Measurements from ENCODE around the gene ZNF514. TPM values are rescaled to one million over a fixed set of nuclear protein-coding genes. Genes with fewer than 3 reads are reported as not detected.

The ZNF514 gene
- total and polyA plus RNA-seq, 10 of the 15 experiments (the other 5 are each of a cell fraction or from before 2014, with no cell fraction given), result 5.1 to 8.7 (median 6.6) TPM

- TF ChIP-seq, protein P1, sequence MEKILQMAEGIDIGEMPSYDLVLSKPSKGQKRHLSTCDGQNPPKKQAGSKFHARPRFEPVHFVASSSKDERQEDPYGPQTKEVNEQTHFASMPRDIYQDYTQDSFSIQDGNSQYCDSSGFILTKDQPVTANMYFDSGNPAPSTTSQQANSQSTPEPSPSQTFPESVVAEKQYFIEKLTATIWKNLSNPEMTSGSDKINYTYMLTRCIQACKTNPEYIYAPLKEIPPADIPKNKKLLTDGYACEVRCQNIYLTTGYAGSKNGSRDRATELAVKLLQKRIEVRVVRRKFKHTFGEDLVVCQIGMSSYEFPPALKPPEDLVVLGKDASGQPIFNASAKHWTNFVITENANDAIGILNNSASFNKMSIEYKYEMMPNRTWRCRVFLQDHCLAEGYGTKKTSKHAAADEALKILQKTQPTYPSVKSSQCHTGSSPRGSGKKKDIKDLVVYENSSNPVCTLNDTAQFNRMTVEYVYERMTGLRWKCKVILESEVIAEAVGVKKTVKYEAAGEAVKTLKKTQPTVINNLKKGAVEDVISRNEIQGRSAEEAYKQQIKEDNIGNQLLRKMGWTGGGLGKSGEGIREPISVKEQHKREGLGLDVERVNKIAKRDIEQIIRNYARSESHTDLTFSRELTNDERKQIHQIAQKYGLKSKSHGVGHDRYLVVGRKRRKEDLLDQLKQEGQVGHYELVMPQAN (conservative IDR thresholded peaks at IDR 0.05), result no peak
- TF ChIP-seq RAD21 (IDR thresholded peaks at IDR 0.05; ENCODE audit: insufficient read depth, low read depth, low read length) (no peak), RELA (IDR thresholded peaks at IDR 0.05; ENCODE audit: borderline replicate concordance, partially characterized antibody) (no peak), NFIC (IDR thresholded peaks at IDR 0.05; ENCODE audit: low read depth, low read length) (no peak), HDAC2 (IDR thresholded peaks at IDR 0.05) (no peak), BMI1 (IDR thresholded peaks at IDR 0.05; ENCODE audit: borderline replicate concordance) (no peak), ZNF274 (IDR thresholded peaks at IDR 0.05; ENCODE audit: insufficient read depth, insufficient read length) (no peak)
Observed at GRCh38 chr2:95179451-95179850, 19.8 kb upstream of the ZNF514 start (continued).

DNA sequence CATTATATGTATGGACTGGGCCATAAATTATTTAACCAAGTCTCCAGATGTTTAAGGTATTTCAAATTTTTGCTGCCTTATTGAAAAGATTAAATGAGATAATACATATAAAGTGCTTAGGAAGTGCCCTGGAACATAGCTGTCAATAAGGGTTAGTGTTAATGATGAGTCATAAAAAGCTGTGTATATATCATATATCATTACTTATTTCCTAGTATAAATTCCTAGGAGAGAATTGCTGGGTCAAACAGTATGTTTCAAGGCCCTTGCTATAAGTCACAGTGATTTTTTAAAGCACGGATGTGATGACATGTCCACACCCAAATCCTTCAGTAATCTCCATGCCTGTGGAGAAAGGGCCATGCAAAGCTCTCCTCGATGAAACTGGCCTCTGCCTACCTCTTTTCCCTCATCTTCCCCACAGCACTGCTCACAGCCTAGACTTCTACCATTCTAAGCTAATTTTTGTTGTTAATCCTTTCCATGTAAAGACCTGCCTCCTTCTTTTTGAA lies 14.4 kb upstream of the ZNF514 start:
- ATAC-seq (no peak), FAIRE-seq (no peak), DNase-seq (ENCODE audit: low read depth, low spot score) (no peak)
- H3K4me3 ChIP-seq, result no peak overlapping the region
- BruUV-seq (replicated peaks), result no TSS peak
- H3K36me3 ChIP-seq (ENCODE audit: control insufficient read depth in 2 of 2, insufficient read depth in 2 of 2, low read length in 1 of 2), result peaks cover 0 to 6% of the 10 kb centered on the region in 2 experiments; a peak in 2 of 4 replicates
- CTCF ChIA-PET, result interaction anchor here (1.2 kb wide), 1 partner anchor 19 kb away, joined by 3 read pairs; no protein-coding TSS in a partner anchor
- no peaks in the 10 kb centered on the region for H3K9me3 ChIP-seq (replicated peaks; ENCODE audit: control insufficient read depth, insufficient read depth, low read length)
- POLR2A ChIA-PET, result interaction anchor here (0.8 kb wide), 1 partner anchor 8 kb away, joined by 3 read pairs; the partner anchor contains the start of gene ZNF2
- H3K27ac ChIP-seq (ENCODE audit: control insufficient read depth, insufficient read depth), result no peak overlapping the region
- H3K79me2 ChIP-seq (ENCODE audit: control insufficient read depth, insufficient read depth, low read length), result no peaks in the 10 kb centered on the region
- 70% methylated on average over 2 of the region's 2 CpGs for WGBS (ENCODE audit: insufficient coverage, insufficient replicate concordance, low lambda C conversion rate, missing lambda C conversion rate)
- intact Hi-C loops (cut with micrococcal nuclease; ENCODE audit: unreplicated experiment) (no loop called here), in situ Hi-C loops (cut with MboI) (no loop called here)
- no peak overlapping the region for H2AFZ ChIP-seq (ENCODE audit: control insufficient read depth, low read depth, low read length)
- H4K20me1 ChIP-seq (ENCODE audit: control insufficient read depth, insufficient read depth), result no peaks in the 10 kb centered on the region
- H3K4me2 ChIP-seq (ENCODE audit: control insufficient read depth, insufficient read depth), result no peak overlapping the region
- RAD21 ChIA-PET (ENCODE audit: unreplicated experiment), result no interaction called here
- H3K27me3 ChIP-seq (replicated peaks in 1 of 2; ENCODE audit: control insufficient read depth in 2 of 2, insufficient read depth in 2 of 2, low read length in 1 of 2), result no peaks in the 10 kb centered on the region
- SMC1A ChIA-PET (ENCODE audit: uncharacterized antibody, unreplicated experiment), result no interaction called here
- no peak overlapping the region for H3K9ac ChIP-seq (ENCODE audit: control insufficient read depth, insufficient read depth, low read length)
- no peaks in the 10 kb centered on the region for H3K4me1 ChIP-seq (ENCODE audit: control insufficient read depth, insufficient read depth, low read length)
- TF ChIP-seq EZH2 (IDR thresholded peaks at IDR 0.05; ENCODE audit: borderline replicate concordance, control insufficient read depth, low read depth, low read length) (no peak), SMAD5 (IDR thresholded peaks at IDR 0.05; ENCODE audit: low read depth) (no peak), PBX3 (IDR thresholded peaks at IDR 0.05; ENCODE audit: insufficient replicate concordance, low read depth, low read length) (no peak), SIX5 (IDR thresholded peaks at IDR 0.05; ENCODE audit: low read depth, low read length, severe bottlenecking) (no peak), ETV6 (conservative IDR thresholded peaks at IDR 0.05 in 1 of 2, IDR thresholded peaks at IDR 0.05 in 1 of 2; ENCODE audit: borderline replicate concordance in 1 of 2, low read depth in 1 of 2) (no peak), RFX5 (IDR thresholded peaks at IDR 0.05; ENCODE audit: low read depth, low read length) (no peak), BMI1 (IDR thresholded peaks at IDR 0.05; ENCODE audit: borderline replicate concordance) (no peak), WRNIP1 (IDR thresholded peaks at IDR 0.05; ENCODE audit: borderline replicate concordance, low read depth, low read length) (no peak)
- TF ChIP-seq, protein P2, sequence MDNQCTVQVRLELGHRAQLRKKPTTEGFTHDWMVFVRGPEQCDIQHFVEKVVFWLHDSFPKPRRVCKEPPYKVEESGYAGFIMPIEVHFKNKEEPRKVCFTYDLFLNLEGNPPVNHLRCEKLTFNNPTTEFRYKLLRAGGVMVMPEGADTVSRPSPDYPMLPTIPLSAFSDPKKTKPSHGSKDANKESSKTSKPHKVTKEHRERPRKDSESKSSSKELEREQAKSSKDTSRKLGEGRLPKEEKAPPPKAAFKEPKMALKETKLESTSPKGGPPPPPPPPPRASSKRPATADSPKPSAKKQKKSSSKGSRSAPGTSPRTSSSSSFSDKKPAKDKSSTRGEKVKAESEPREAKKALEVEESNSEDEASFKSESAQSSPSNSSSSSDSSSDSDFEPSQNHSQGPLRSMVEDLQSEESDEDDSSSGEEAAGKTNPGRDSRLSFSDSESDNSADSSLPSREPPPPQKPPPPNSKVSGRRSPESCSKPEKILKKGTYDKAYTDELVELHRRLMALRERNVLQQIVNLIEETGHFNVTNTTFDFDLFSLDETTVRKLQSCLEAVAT (IDR thresholded peaks at IDR 0.05), result no peak
